NOMO-1 treated with DMSO at 0.1 percent for 48 hours (cell line): ENCODE measurements around the gene NDFIP1.

Experiments used
- DNase-seq: peaks from one replicate; lab custom pipeline; 2025; ENCODE audit not compliant: unreplicated experiment; lab: John Stamatoyannopoulos, UW

The NDFIP1 gene

GRCh38 chr5:142117579-142118151, 9.1 kb downstream of the NDFIP1 start:
- DNase-seq: no peak

DNA sequence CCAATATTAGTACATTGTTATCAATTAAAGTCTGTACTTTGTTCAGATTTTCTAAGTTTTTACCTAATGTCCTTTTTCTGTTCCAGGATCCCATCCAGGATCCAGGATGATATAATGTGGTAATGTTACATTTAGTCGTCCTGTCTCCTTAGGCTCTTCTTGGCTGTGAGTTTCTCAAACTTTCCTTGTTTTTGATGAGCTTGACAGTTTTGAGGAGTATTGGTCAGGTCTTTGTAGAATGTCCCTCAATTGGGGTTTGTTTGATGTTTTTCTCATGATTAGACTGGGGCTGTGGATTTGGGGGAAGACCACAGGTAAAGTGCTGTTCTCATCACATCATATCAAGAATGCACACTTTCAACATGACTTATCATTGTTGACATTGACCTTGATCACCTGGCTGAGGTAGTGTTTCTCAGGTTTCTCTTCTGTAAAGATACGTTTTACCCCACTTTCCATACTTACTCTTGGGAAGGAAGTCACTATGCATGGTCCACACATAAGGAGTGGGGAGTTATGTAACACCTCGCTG, 9.6 kb downstream of the NDFIP1 start:
- no peak for DNase-seq

GRCh38 chr5:142119051-142119625, 10.6 kb downstream of the NDFIP1 start:
- DNase-seq: no peak

DNA sequence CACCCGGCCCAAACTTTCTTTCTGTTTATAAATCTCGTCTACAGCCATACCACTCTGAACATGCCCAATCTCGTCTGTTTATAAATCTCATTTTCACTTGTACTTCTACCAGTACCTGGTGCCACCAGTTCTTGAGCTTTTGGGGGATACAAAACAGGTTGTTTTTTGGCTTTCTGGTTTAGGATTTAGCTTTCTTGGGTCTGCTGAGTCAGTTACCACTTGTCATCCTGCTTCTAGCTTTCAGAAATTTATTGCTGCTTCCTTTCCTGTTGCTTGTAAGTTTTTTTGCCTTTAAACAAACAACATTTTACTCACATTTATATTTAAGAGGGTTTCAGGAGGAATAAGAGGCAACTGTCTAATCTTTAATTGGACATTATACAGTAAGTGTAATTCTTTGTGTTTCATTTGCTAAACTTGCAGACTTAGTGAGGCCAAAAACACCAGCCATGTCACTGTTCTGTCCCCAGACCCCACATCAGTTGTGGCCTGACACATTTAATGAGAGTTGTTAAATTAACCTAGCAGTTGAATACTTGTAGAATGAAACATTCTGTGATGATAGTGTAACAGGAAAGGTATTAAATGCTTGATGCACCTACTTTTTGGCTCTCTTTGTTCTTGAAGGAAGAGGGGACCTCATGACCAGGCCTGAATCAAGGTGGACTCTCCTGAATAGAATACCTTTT, 11.8 kb downstream of the NDFIP1 start:
- peak; percentile 7 for DNase-seq

GRCh38 chr5:142122121-142122520, 13.5 kb downstream of the NDFIP1 start:
- DNase-seq: peak; percentile 22

GRCh38 chr5:142125378-142125777, 16.8 kb downstream of the NDFIP1 start:
- no peak for DNase-seq

- no peak for DNase-seq
Measured at GRCh38 chr5:142125963-142126362, 17.4 kb downstream of the NDFIP1 start.

DNA sequence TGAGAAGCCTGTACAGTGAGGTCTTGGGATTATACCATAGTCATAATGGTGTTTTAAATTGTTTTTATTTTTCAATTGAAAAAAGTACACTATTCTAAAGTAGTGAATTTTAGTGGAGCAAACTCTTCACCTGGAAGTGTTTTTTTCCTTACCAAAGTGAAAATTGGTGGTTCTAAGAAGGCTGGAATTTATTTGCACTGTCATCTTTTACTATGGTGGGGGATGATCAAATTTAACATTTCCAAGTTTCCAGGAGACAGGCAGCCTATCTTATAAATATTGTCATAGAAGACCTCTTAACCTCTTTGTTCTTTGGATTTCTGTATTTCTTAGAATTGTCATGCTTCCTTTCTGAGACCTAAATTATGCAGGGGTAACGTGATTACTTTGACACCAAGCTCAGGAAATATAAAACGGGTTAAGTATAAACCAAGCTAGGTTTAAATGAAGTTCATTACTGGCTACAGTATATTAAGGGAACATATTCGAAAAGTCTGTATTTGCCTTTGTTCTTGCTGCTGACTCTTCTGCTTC, 20.2 kb downstream of the NDFIP1 start:
- no peak for DNase-seq

GRCh38 chr5:142129446-142130066, 21.0 kb downstream of the NDFIP1 start:
- no peak for DNase-seq

DNA sequence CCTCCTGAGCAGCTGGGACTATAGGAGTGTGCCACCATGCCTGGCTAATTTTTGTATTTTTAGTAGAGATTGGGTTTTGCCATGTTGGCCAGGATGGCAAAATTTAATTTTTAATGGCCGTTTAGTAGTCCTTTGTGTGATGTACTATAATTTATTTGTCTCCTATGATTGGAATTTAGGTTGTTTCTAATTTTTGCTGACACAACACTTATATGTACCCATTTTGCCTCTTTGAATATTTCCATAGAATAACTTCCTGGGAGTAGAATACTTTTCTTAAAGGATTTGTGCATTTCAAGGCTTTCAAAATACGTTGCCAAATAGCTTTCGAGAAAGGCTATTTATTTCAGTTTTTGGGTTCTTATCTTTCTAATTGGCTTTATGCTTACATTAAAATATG, 22.8 kb downstream of the NDFIP1 start:
- no peak for DNase-seq

GRCh38 chr5:142132916-142133315, 24.3 kb downstream of the NDFIP1 start:
- DNase-seq: no peak

DNA sequence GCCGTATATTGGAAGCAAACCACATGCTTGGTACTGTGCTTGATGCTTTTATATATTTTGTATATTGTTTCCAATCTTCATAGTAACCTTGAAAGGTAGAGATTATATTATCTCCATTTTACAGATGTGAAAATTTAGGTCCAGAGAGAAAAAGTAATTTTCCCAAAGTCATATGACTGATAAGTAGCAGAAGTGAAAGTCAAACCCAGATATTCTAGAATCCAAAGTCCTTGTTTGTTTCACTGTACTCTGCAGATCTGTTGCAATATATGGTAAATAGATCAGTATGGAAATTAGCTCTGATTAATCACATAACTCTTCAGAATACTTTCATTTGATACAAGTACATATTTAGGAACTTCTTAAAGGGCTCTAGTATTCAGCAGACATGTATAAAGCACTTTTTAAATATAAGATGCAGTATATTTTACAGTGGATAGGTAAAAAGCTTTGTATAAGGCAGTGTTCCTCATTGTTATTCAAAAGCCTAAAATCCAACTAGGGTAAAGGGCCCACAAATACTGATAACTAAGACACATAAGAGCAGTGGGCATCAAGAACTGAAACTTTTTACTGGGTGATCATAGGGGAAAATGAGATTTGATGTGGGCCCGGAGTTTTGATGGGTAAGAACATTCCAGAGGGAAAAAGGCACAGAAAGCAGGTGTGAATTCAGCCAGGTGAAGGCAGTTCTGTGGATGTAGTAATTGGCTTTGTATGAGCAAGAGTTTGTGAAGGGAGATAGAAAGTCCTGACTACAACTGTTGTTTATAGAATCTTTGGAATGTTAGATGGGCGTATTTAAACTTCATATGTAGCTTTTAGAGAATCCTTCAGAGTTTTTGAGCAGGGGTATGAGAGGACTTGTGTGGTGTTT, 25.0 kb downstream of the NDFIP1 start:
- peak; percentile 64 for DNase-seq

- DNase-seq: peak; percentile 53
Measured at GRCh38 chr5:142134331-142135010, 25.9 kb downstream of the NDFIP1 start.

GRCh38 chr5:142141463-142141862, 32.9 kb downstream of the NDFIP1 start:
- DNase-seq: peak; percentile 4

GRCh38 chr5:142143878-142144277, 35.3 kb downstream of the NDFIP1 start:
- peak; percentile 64 for DNase-seq

DNA sequence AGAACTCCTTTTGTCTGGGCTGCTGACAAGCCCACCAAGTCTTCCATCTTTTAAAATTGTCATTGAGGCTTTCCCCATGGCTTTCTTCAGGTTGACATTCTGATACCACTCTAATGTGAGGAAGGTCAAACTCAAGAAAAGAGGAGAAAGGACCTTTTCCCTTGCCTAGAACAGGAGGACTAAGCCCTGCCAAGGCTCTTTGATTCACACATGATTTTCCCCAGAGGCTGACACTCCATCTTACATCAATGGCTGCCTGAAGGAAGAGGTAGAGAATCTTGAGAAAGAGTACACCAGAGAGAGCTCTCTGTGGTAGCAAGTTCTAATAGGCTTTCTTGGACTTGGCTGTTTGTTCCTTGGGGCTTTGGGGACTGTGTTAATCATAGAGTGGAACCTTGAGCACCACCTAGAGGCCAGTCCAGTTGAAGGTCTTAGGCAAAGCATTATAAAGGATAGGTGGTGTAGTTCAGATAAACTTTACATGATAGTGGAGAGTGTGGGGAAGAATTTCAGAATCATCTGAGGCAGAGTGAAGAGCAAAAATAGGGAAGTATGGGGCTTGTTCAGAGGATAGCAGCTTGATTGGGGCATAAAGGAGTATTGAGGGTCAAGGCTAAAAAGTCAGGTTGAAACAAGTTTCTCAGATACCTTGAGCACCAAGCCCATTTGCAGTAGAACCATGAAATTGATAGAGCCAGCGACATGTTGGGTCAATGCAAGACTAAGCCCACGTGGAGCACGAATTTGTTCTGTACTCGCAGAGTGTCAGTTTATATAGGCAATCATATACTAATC, 36.7 kb downstream of the NDFIP1 start:
- DNase-seq: peak; percentile 66

GRCh38 chr5:142149363-142149762, 40.8 kb downstream of the NDFIP1 start:
- DNase-seq: no peak

GRCh38 chr5:142150431-142150830, 41.9 kb downstream of the NDFIP1 start:
- DNase-seq: no peak
